CD14-positive monocyte (primary cell): ENCODE results near the gene RRBP1. TPM values are rescaled to one million over a fixed set of nuclear protein-coding genes. Genes with fewer than 3 reads are reported as not detected.
A peak's percentile ranks its signal among the peaks of the same experiment; 100 is the strongest.

Experiments used
- DNase-seq, 3 donors: peaks; one replicate each; pipeline ENCODE4 v3.0.0-alpha.2; 2011 to 2022
- H2AFZ ChIP-seq: 2 replicates; pipeline ENCODE4 v1.6.0; 2012; ENCODE audit warnings: mild to moderate bottlenecking, low read depth, low read length, inconsistent platforms; ENCODE audit not compliant: insufficient read depth, poor library complexity, severe bottlenecking
- H3K27ac ChIP-seq, 2 donors: 1 replicate in 1 of 2; 2 replicates in 1 of 2; pipeline ENCODE4 v1.5.1; 2012 to 2013; ENCODE audit warnings: low read length in 2 of 2, control low read depth in 1 of 2, inconsistent platforms in 1 of 2, low read depth in 1 of 2, mild to moderate bottlenecking in 1 of 2
- H3K27me3 ChIP-seq, 2 donors: one replicate each; pipeline versions ENCODE4 v1.6.0 to v1.6.1; 2011 to 2013; ENCODE audit warnings: low read length in 2 of 2; ENCODE audit not compliant: control insufficient read depth in 2 of 2, insufficient read depth in 2 of 2
- H3K36me3 ChIP-seq, 2 donors: replicated peaks in 1 of 2; 1 replicate in 1 of 2; 2 replicates in 1 of 2; pipeline versions ENCODE4 v1.5.1 to v1.6.1; 2012 to 2013; ENCODE audit warnings: low read length in 2 of 2, control low read depth in 1 of 2, inconsistent platforms in 1 of 2, mild to moderate bottlenecking in 1 of 2; ENCODE audit not compliant: insufficient read depth in 2 of 2, control insufficient read depth in 1 of 2
- H3K4me1 ChIP-seq, 2 donors: 1 replicate in 1 of 2; 2 replicates in 1 of 2; pipeline versions ENCODE4 v1.5.1 to v1.6.1; 2012 to 2013; ENCODE audit warnings: low read length in 2 of 2, control low read depth in 1 of 2, inconsistent platforms in 1 of 2, mild to moderate bottlenecking in 1 of 2, moderate library complexity in 1 of 2; ENCODE audit not compliant: insufficient read depth in 2 of 2, control insufficient read depth in 1 of 2
- H3K4me2 ChIP-seq: replicated peaks from 2 replicates; pipeline ENCODE3; 2012; ENCODE audit warnings: low read length, moderate library complexity, mild to moderate bottlenecking; ENCODE audit not compliant: poor library complexity, severe bottlenecking; ENCODE audit errors: extremely low read depth
- H3K4me3 ChIP-seq, 3 experiments: fragments of 200-600 bp in 1 of 3; sonication (generic) in 1 of 3; replicated peaks in 1 of 3; 1 replicate in 2 of 3; 2 replicates in 1 of 3; pipeline ENCODE4 v1.5.1; 2011 to 2013; ENCODE audit warnings: low read length in 3 of 3, mild to moderate bottlenecking in 3 of 3, control low read depth in 2 of 3, low read depth in 2 of 3, inconsistent platforms in 1 of 3, moderate library complexity in 1 of 3
- H3K79me2 ChIP-seq: 2 replicates; pipeline ENCODE4 v1.6.0; 2012; ENCODE audit warnings: mild to moderate bottlenecking, control low read depth, inconsistent platforms, low read length, moderate library complexity; ENCODE audit not compliant: insufficient read depth
- H3K9ac ChIP-seq: 2 replicates; pipeline ENCODE4 v1.6.0; 2017; ENCODE audit warnings: low read length, mild to moderate bottlenecking; ENCODE audit not compliant: insufficient read depth, poor library complexity, severe bottlenecking
- H3K9me3 ChIP-seq, 2 donors: replicated peaks in 1 of 2; 1 replicate in 1 of 2; 2 replicates in 1 of 2; pipeline versions ENCODE4 v1.5.1 to v1.6.1; 2012 to 2013; ENCODE audit warnings: low read length in 2 of 2, control low read depth in 1 of 2; ENCODE audit not compliant: control insufficient read depth in 1 of 2, insufficient read depth in 1 of 2
- H4K20me1 ChIP-seq: 2 replicates; pipeline ENCODE4 v1.6.0; 2012; ENCODE audit warnings: mild to moderate bottlenecking, low read length, control low read depth, moderate library complexity; ENCODE audit not compliant: insufficient read depth
- H3K27ac Mint-ChIP-seq, 7 donors: one replicate each; pipeline ENCODE4 v1.8.0; 2020; ENCODE audit warnings: mild to moderate bottlenecking in 7 of 7, mixed read lengths in 7 of 7, moderate library complexity in 6 of 7, inconsistent platforms in 2 of 7
- H3K27me3 Mint-ChIP-seq, 3 donors: one replicate each; pipeline ENCODE4 v1.8.0; 2021 to 2022; ENCODE audit warnings: low read depth in 3 of 3, mild to moderate bottlenecking in 3 of 3, mixed read lengths in 3 of 3, moderate library complexity in 3 of 3, inconsistent platforms in 1 of 3
- H3K36me3 Mint-ChIP-seq, 2 donors: one replicate each; pipeline ENCODE4 v1.8.0; 2020; ENCODE audit warnings: mixed read lengths in 2 of 2, inconsistent platforms in 1 of 2, mild to moderate bottlenecking in 1 of 2
- H3K4me1 Mint-ChIP-seq: one replicate; pipeline ENCODE4 v1.8.0; 2020; ENCODE audit warnings: mild to moderate bottlenecking, mixed read lengths
- H3K4me3 Mint-ChIP-seq, 2 donors: one replicate each; pipeline ENCODE4 v1.8.0; 2020; ENCODE audit warnings: mild to moderate bottlenecking in 2 of 2, mixed read lengths in 2 of 2, moderate library complexity in 1 of 2
- H3K9me3 Mint-ChIP-seq, 7 donors: one replicate each; pipeline ENCODE4 v1.8.0; 2020 to 2022; ENCODE audit warnings: mixed read lengths in 7 of 7, mild to moderate bottlenecking in 6 of 7, moderate library complexity in 6 of 7, inconsistent platforms in 2 of 7
- CTCF ChIP-seq: fragments of 200-600 bp; IDR thresholded peaks from one replicate; pipeline ENCODE4 v1.8.0; 2022; ENCODE audit warnings: antibody characterized with exemption, mild to moderate bottlenecking
- WGBS: methylation state at CpG from one replicate; pipeline ENCODE4 v1.1.5; 2013; ENCODE audit warnings: missing lambda C conversion rate; ENCODE audit not compliant: insufficient coverage; 5-methylcytosine and 5-hydroxymethylcytosine counted together
- intact Hi-C, 2 donors: fragments of 100-400 bp; cut with micrococcal nuclease; formaldehyde crosslinking; loops; one replicate each; pipeline versions ENCODE4 v1.15.0 to v1.15.1; 2023
- polyA plus RNA-seq, 3 donors: library from polyadenylated mRNA; depleted of rRNA in 1 of 3; unstranded in 2 of 3; stranded (reverse) in 1 of 3; fragments of 300-500 nt in 2 of 3; fragments of >200 nt in 1 of 3; fragmentation: Illumina TruSeq in 2 of 3; gene quantifications; 1 replicate in 2 of 3; 2 replicates in 1 of 3; pipeline ENCODE4 v1.2.3, GENCODE V29; 2012 to 2021

RRBP1 gene
- polyA plus RNA-seq, 3 donors = 4.7 to 22.2 (median 7.5) TPM

- no peak overlapping the region for H3K27ac Mint-ChIP-seq
Observed at GRCh38 chr20:17700637-17701036, 18.6 kb upstream of the RRBP1 start.

GRCh38 chr20:17699931-17700351 lies 17.9 kb upstream of the RRBP1 start, which contains the start of gene BANF2:
BANF2 (plus strand) TSS chr20:17699966; CDS start chr20:17725026, 25,060 bp downstream.
- peaks cover 0 to 2% of the 10 kb centered on the region in 2 donors for H3K9me3 ChIP-seq
- 100% methylated on average over 1 of the region's 3 CpGs for WGBS
- Mint-ChIP-seq H3K4me1 (no peaks in the 10 kb centered on the region), H3K36me3 (no peaks in the 10 kb centered on the region), H3K27me3 (peaks cover 0 to 4% (median 3%) of the 10 kb centered on the region in 3 donors), H3K9me3 (peaks cover 0 to 10% (median 3%) of the 10 kb centered on the region in 7 donors), H3K4me3 (peak within 1 kb of the TSS in 1 of 2 donors; percentile 25), H3K27ac (no peak within 1 kb of the TSS)
- no peak within 1 kb of the TSS for H3K9ac ChIP-seq
- no peaks in the 10 kb centered on the region for H4K20me1 ChIP-seq
- H3K27ac ChIP-seq = no peak within 1 kb of the TSS
- no peak within 1 kb of the TSS for H3K4me2 ChIP-seq
- no peak for DNase-seq
- no peaks in the 10 kb centered on the region for H3K4me1 ChIP-seq
- H3K79me2 ChIP-seq = no peaks in the 10 kb centered on the region
- no peak for TF ChIP-seq CTCF
- intact Hi-C loops = no loop called here
- H2AFZ ChIP-seq = no peak within 1 kb of the TSS
- no peak within 1 kb of the TSS for H3K4me3 ChIP-seq
- H3K27me3 ChIP-seq = no peaks in the 10 kb centered on the region
- no peaks in the 10 kb centered on the region for H3K36me3 ChIP-seq

More at GRCh38 chr20:17700637-17701036, 18.6 kb upstream of the RRBP1 start:
- no peak overlapping the region for H3K4me3 Mint-ChIP-seq
- H3K9me3 Mint-ChIP-seq = peaks cover 0 to 9% (median 3%) of the 10 kb centered on the region in 7 donors
- H3K4me1 Mint-ChIP-seq = no peaks in the 10 kb centered on the region
- no peaks in the 10 kb centered on the region for H3K36me3 Mint-ChIP-seq
- no peaks in the 10 kb centered on the region for H4K20me1 ChIP-seq
- H3K79me2 ChIP-seq = no peaks in the 10 kb centered on the region
- no peaks in the 10 kb centered on the region for H3K36me3 ChIP-seq
- TF ChIP-seq CTCF = no peak
- H3K9ac ChIP-seq = no peak overlapping the region
- H3K27me3 Mint-ChIP-seq = peaks cover 3% of the 10 kb centered on the region in 3 donors
- WGBS = 81% methylated on average over 3 of the region's 7 CpGs
- no peak for DNase-seq
- H3K4me2 ChIP-seq = no peak overlapping the region
- H3K27me3 ChIP-seq = no peaks in the 10 kb centered on the region
- H3K4me1 ChIP-seq = no peaks in the 10 kb centered on the region
- intact Hi-C loops = no loop called here
- peaks cover 0 to 2% of the 10 kb centered on the region in 2 donors for H3K9me3 ChIP-seq
- no peak overlapping the region for H3K27ac ChIP-seq
- H2AFZ ChIP-seq = no peak overlapping the region
- H3K4me3 ChIP-seq = no peak overlapping the region
